Keratinocyte (primary cell): ENCODE results near the gene POLE3. TPM values are rescaled to one million over a fixed set of nuclear protein-coding genes. Genes with fewer than 3 reads are reported as not detected.

Experiments
- DNase-seq: peaks from one replicate; pipeline ENCODE4 v3.0.0-alpha.2; 2011; ENCODE audit warnings: low read depth, missing footprints, low spot score
- FAIRE-seq: peaks from 2 replicates; lab custom pipeline; 2011; peaks lifted over from hg19 to GRCh38; lab: Jason Lieb, UNC
- H2AFZ ChIP-seq: 2 replicates; pipeline ENCODE4 v1.6.0; 2012; ENCODE audit warnings: low read length, control low read depth, inconsistent platforms; ENCODE audit not compliant: control insufficient read depth
- H3K27ac ChIP-seq: 2 replicates; pipeline ENCODE4 v1.5.1; 2011; ENCODE audit warnings: low read length; ENCODE audit not compliant: control insufficient read depth, insufficient read depth
- H3K27me3 ChIP-seq: 3 replicates; pipeline ENCODE4 v1.6.0; 2011; ENCODE audit warnings: low read length; ENCODE audit not compliant: control insufficient read depth, insufficient read depth; ENCODE audit errors: extremely low read depth
- H3K36me3 ChIP-seq, 2 experiments: 2 replicates in 1 of 2; 3 replicates in 1 of 2; pipeline ENCODE4 v1.5.1; 2011; ENCODE audit warnings: low read length in 2 of 2, mild to moderate bottlenecking in 1 of 2; ENCODE audit not compliant: control insufficient read depth in 2 of 2, insufficient read depth in 2 of 2; ENCODE audit errors: extremely low read depth in 1 of 2
- H3K4me1 ChIP-seq: 3 replicates; pipeline ENCODE4 v1.5.1; 2011; ENCODE audit warnings: low read length; ENCODE audit not compliant: control insufficient read depth, insufficient read depth; ENCODE audit errors: extremely low read depth
- H3K4me2 ChIP-seq: 3 replicates; pipeline ENCODE4 v1.6.0; 2011; ENCODE audit warnings: low read depth, low read length; ENCODE audit not compliant: control insufficient read depth, insufficient read depth; ENCODE audit errors: extremely low read depth
- H3K4me3 ChIP-seq, 3 experiments: fragments of 200-600 bp in 1 of 3; sonication (generic) in 1 of 3; 2 replicates in 2 of 3; 3 replicates in 1 of 3; pipeline ENCODE4 v1.5.1; 2011 to 2016; ENCODE audit warnings: low read length in 3 of 3, mild to moderate bottlenecking in 3 of 3, control low read depth in 2 of 3, inconsistent platforms in 1 of 3, low read depth in 1 of 3, mixed read lengths in 1 of 3, mixed run types in 1 of 3, moderate library complexity in 1 of 3; ENCODE audit not compliant: control insufficient read depth in 2 of 3, insufficient read depth in 2 of 3; ENCODE audit errors: extremely low read depth in 1 of 3
- H3K79me2 ChIP-seq: 2 replicates; pipeline ENCODE4 v1.6.0; 2012; ENCODE audit warnings: low read length; ENCODE audit not compliant: control insufficient read depth, insufficient read depth
- H3K9ac ChIP-seq: 3 replicates; pipeline ENCODE4 v1.6.0; 2011; ENCODE audit warnings: low read length; ENCODE audit not compliant: control insufficient read depth, insufficient read depth; ENCODE audit errors: extremely low read depth
- H3K9me1 ChIP-seq: 3 replicates; pipeline ENCODE4 v1.6.0; 2011; ENCODE audit warnings: low read length; ENCODE audit not compliant: control insufficient read depth, insufficient read depth; ENCODE audit errors: extremely low read depth
- H3K9me3 ChIP-seq: 2 replicates; pipeline ENCODE4 v1.5.1; 2012; ENCODE audit warnings: low read depth, low read length; ENCODE audit not compliant: control insufficient read depth
- H4K20me1 ChIP-seq: 3 replicates; pipeline ENCODE4 v1.6.0; 2011; ENCODE audit warnings: low read length; ENCODE audit not compliant: control insufficient read depth, insufficient read depth; ENCODE audit errors: extremely low read depth
- CTCF ChIP-seq, 3 experiments: IDR thresholded peaks in 1 of 3; conservative IDR thresholded peaks in 1 of 3; optimal IDR thresholded peaks in 1 of 3; 2 replicates in 2 of 3; 3 replicates in 1 of 3; pipeline versions ENCODE3 to v1.5.1; 2011; ENCODE audit warnings: low read length in 3 of 3, mild to moderate bottlenecking in 3 of 3, moderate library complexity in 2 of 3, control low read depth in 1 of 3, inconsistent platforms in 1 of 3; ENCODE audit not compliant: insufficient read depth in 2 of 3; ENCODE audit errors: extremely low read depth in 1 of 3
- EZH2 ChIP-seq: IDR thresholded peaks from one replicate; pipeline ENCODE4 v1.6.1; 2012; ENCODE audit warnings: inconsistent platforms, mild to moderate bottlenecking, low read length, moderate library complexity
- dilution Hi-C: fragments of 300-500 bp; cut with MboI; formaldehyde crosslinking; loops from one replicate; pipeline ENCODE4 v1.7.0; 2020; ENCODE audit warnings: low sequenced_read_pairs; ENCODE audit not compliant: extremely low pct_ligation_motif_present
- polyA plus RNA-seq, 5 experiments: library from polyadenylated mRNA; depleted of rRNA in 3 of 5; stranded (reverse) in 3 of 5; stranded (forward) in 1 of 5; unstranded in 1 of 5; fragments of >200 nt; gene quantifications; 1 replicate in 1 of 5; 2 replicates in 3 of 5; 3 replicates in 1 of 5; pipeline versions ENCODE4 v1.2.1 to v1.2.3, GENCODE V29; 2011 to 2012; ENCODE audit warnings: missing spikeins in 2 of 5, low read depth in 1 of 5, low replicate concordance in 1 of 5

Gene POLE3
- polyA plus RNA-seq, 1 donor (not counting 4 experiments of a cell fraction or from before 2014, with no cell fraction given) = 77.2 TPM

- H3K9me3 ChIP-seq = no peaks in the 10 kb centered on the region
- H3K4me1 ChIP-seq = no peaks in the 10 kb centered on the region
- FAIRE-seq = no peak
- no peak for TF ChIP-seq EZH2
- TF ChIP-seq CTCF (optimal IDR thresholded peaks at IDR 0.05 in 1 of 3, IDR thresholded peaks at IDR 0.05 in 1 of 3, conservative IDR thresholded peaks at IDR 0.05 in 1 of 3; ENCODE audit: extremely low read depth in 1 of 3, insufficient read depth in 2 of 3, low read length in 3 of 3) = no peak
- H3K36me3 ChIP-seq = peaks cover 3 to 21% of the 10 kb centered on the region in 2 experiments
- no peaks in the 10 kb centered on the region for H3K27me3 ChIP-seq
- H3K9me1 ChIP-seq = no peaks in the 10 kb centered on the region
- H4K20me1 ChIP-seq = no peaks in the 10 kb centered on the region
- no peak for DNase-seq
- H3K4me3 ChIP-seq = no peak overlapping the region
- H3K9ac ChIP-seq = no peak overlapping the region
- no peak overlapping the region for H3K27ac ChIP-seq
- no peak overlapping the region for H2AFZ ChIP-seq
- dilution Hi-C loops = no loop called here
- H3K4me2 ChIP-seq = no peak overlapping the region
- H3K79me2 ChIP-seq = no peaks in the 10 kb centered on the region
These were observed 21.0 kb downstream of the POLE3 start for GRCh38 chr9:113389451-113389850.

GRCh38 chr9:113388833-113389232, 21.6 kb downstream of the POLE3 start:
- H3K27ac ChIP-seq = no peak overlapping the region
- no peak for FAIRE-seq
- H3K4me2 ChIP-seq = no peak overlapping the region
- no peaks in the 10 kb centered on the region for H3K9me3 ChIP-seq
- H3K4me1 ChIP-seq = no peaks in the 10 kb centered on the region
- dilution Hi-C loops = no loop called here
- H3K4me3 ChIP-seq = no peak overlapping the region
- DNase-seq = no peak
- H3K9ac ChIP-seq = no peak overlapping the region
- no peaks in the 10 kb centered on the region for H4K20me1 ChIP-seq
- no peaks in the 10 kb centered on the region for H3K9me1 ChIP-seq
- H3K27me3 ChIP-seq = no peaks in the 10 kb centered on the region
- TF ChIP-seq CTCF (optimal IDR thresholded peaks at IDR 0.05 in 1 of 3, IDR thresholded peaks at IDR 0.05 in 1 of 3, conservative IDR thresholded peaks at IDR 0.05 in 1 of 3; ENCODE audit: extremely low read depth in 1 of 3, insufficient read depth in 2 of 3, low read length in 3 of 3) (no peak), EZH2 (no peak)
- H3K36me3 ChIP-seq = peaks cover 3 to 21% of the 10 kb centered on the region in 2 experiments
- no peak overlapping the region for H2AFZ ChIP-seq
- no peaks in the 10 kb centered on the region for H3K79me2 ChIP-seq
